ENCODE measurements around the gene CTIF. TPM values are rescaled to one million over a fixed set of nuclear protein-coding genes. Genes with fewer than 3 reads are reported as not detected.

The CTIF gene
- total RNA-seq, 1 donor from 2014 or later, result 12.6 TPM

- peak; percentile 7 to 32 for DNase-seq (ENCODE audit: low read depth in 2 of 2)
These were observed 210.9 kb downstream of the CTIF start for GRCh38 chr18:48749768-48750167.

- no peak for DNase-seq (ENCODE audit: low read depth in 2 of 2)
These were observed 211.8 kb downstream of the CTIF start for GRCh38 chr18:48750485-48751175.

GRCh38 chr18:48751727-48752468 is 213.1 kb downstream of the CTIF start:
- DNase-seq (ENCODE audit: low read depth in 2 of 2), result no peak

- no peak for DNase-seq (ENCODE audit: low read depth in 2 of 2)
These were observed 213.6 kb downstream of the CTIF start for GRCh38 chr18:48752478-48752877.

- DNase-seq (ENCODE audit: low read depth in 2 of 2), result no peak
These were observed 214.1 kb downstream of the CTIF start for GRCh38 chr18:48752928-48753327.

- no peak for DNase-seq (ENCODE audit: low read depth in 2 of 2)
These were observed 214.9 kb downstream of the CTIF start for GRCh38 chr18:48753691-48754090.

GRCh38 chr18:48754559-48754958 is 215.7 kb downstream of the CTIF start:
- DNase-seq (ENCODE audit: low read depth in 2 of 2), result no peak

GRCh38 chr18:48754993-48755473 is 216.2 kb downstream of the CTIF start:
- DNase-seq (ENCODE audit: low read depth in 2 of 2), result no peak

GRCh38 chr18:48756511-48757226 is 217.8 kb downstream of the CTIF start:
- DNase-seq (ENCODE audit: low read depth in 2 of 2), result no peak

GRCh38 chr18:48757367-48757766 is 218.5 kb downstream of the CTIF start:
- no peak for DNase-seq (ENCODE audit: low read depth in 2 of 2)

- DNase-seq (ENCODE audit: low read depth in 2 of 2), result no peak
These were observed 219.1 kb downstream of the CTIF start for GRCh38 chr18:48757906-48758305.

- no peak for DNase-seq (ENCODE audit: low read depth in 2 of 2)
These were observed 222.8 kb downstream of the CTIF start for GRCh38 chr18:48761582-48761981.

- no peak for DNase-seq (ENCODE audit: low read depth in 2 of 2)
These were observed 223.2 kb downstream of the CTIF start for GRCh38 chr18:48762022-48762421.

GRCh38 chr18:48762836-48763718 is 224.2 kb downstream of the CTIF start:
- DNase-seq (ENCODE audit: low read depth in 2 of 2), result no peak

GRCh38 chr18:48763719-48764100 is 224.9 kb downstream of the CTIF start:
- no peak for DNase-seq (ENCODE audit: low read depth in 2 of 2)

- DNase-seq (ENCODE audit: low read depth in 2 of 2), result no peak
These were observed 226.2 kb downstream of the CTIF start for GRCh38 chr18:48765053-48765452.

- DNase-seq (ENCODE audit: low read depth in 2 of 2), result no peak
These were observed 227.2 kb downstream of the CTIF start for GRCh38 chr18:48766026-48766425.

GRCh38 chr18:48766487-48766886 is 227.7 kb downstream of the CTIF start:
- no peak for DNase-seq (ENCODE audit: low read depth in 2 of 2)

GRCh38 chr18:48767090-48767690 is 228.4 kb downstream of the CTIF start:
- no peak for DNase-seq (ENCODE audit: low read depth in 2 of 2)

- no peak for DNase-seq (ENCODE audit: low read depth in 2 of 2)
These were observed 230.3 kb downstream of the CTIF start for GRCh38 chr18:48769006-48769636.

Data from dermis microvascular lymphatic vessel endothelial cell (primary cell).